IMR-90 (cell line): Measurements from ENCODE around the gene FRMPD4. TPM values are rescaled to one million over a fixed set of nuclear protein-coding genes. Genes with fewer than 3 reads are reported as not detected.

Experiments
- ATAC-seq: fragments of 200-7000 bp; cut with Tn5 transposase; 2 replicates; pipeline ENCODE4 v1.9.1; 2020; ENCODE audit warnings: low read depth, mild to moderate bottlenecking, moderate library complexity
- BruUV-seq: library from RNA; stranded (reverse); fragments of 400-500 nt; replicated peaks from 2 replicates; lab custom pipeline; 2021; lab: Mats Ljungman, UMichigan
- CTCF ChIA-PET: fragments of 300-600 bp; formaldehyde crosslinking; extraction: SDS; loops from one replicate; lab custom pipeline; 2021; ENCODE audit warnings: antibody characterized with exemption; lab: Yijun Ruan, JAX
- POLR2A ChIA-PET: fragments of 300-600 bp; sonication (Branson Sonifier 250); formaldehyde crosslinking; loops from one replicate; lab custom pipeline; 2022; ENCODE audit warnings: antibody characterized with exemption; ENCODE audit not compliant: unreplicated experiment; lab: Charles Lee
- DNase-seq: peaks from one replicate; pipeline ENCODE4 v3.0.0; 2013
- H2AFZ ChIP-seq: replicated peaks from 2 replicates; pipeline ENCODE3; 2013; ENCODE audit warnings: low read length, mild to moderate bottlenecking; ENCODE audit not compliant: poor library complexity
- H2AK5ac ChIP-seq: 2 replicates; pipeline ENCODE4 v1.6.1; 2013; ENCODE audit warnings: low read depth, low read length, inconsistent platforms
- H2AK9ac ChIP-seq: replicated peaks from 2 replicates; pipeline ENCODE3; 2013; ENCODE audit warnings: mild to moderate bottlenecking, low read depth, low read length, moderate library complexity; ENCODE audit not compliant: poor library complexity
- H2BK120ac ChIP-seq: 2 replicates; pipeline ENCODE4 v1.6.1; 2013; ENCODE audit warnings: low read depth, low read length, inconsistent platforms
- H2BK15ac ChIP-seq: 3 replicates; pipeline ENCODE4 v1.6.1; 2013; ENCODE audit warnings: low read depth, low read length, inconsistent platforms
- H2BK20ac ChIP-seq: 2 replicates; pipeline ENCODE4 v1.6.1; 2013; ENCODE audit warnings: low read depth, mild to moderate bottlenecking, inconsistent platforms, low read length, moderate library complexity
- H2BK5ac ChIP-seq: 2 replicates; pipeline ENCODE4 v1.6.1; 2013; ENCODE audit warnings: mild to moderate bottlenecking, low read depth, low read length, inconsistent platforms; ENCODE audit not compliant: poor library complexity, severe bottlenecking
- H3K14ac ChIP-seq: replicated peaks from 2 replicates; pipeline ENCODE4 v1.6.1; 2013; ENCODE audit warnings: low read depth, low read length, inconsistent platforms
- H3K18ac ChIP-seq: 2 replicates; pipeline ENCODE4 v1.6.1; 2013; ENCODE audit warnings: low read depth, low read length, control low read depth
- H3K23ac ChIP-seq: 2 replicates; pipeline ENCODE4 v1.6.1; 2013; ENCODE audit warnings: low read depth, low read length, inconsistent platforms
- H3K27ac ChIP-seq: 2 replicates; pipeline ENCODE4 v1.5.1; 2013; ENCODE audit warnings: mild to moderate bottlenecking, control low read depth, low read length; ENCODE audit not compliant: insufficient read depth
- H3K27me3 ChIP-seq: 2 replicates; pipeline ENCODE4 v1.6.1; 2013; ENCODE audit warnings: low read length; ENCODE audit not compliant: control insufficient read depth, insufficient read depth
- H3K36me3 ChIP-seq: 2 replicates; pipeline ENCODE4 v1.6.1; 2013; ENCODE audit warnings: low read length, mixed read lengths; ENCODE audit not compliant: control insufficient read depth, insufficient read depth
- H3K4ac ChIP-seq: 2 replicates; pipeline ENCODE4 v1.6.1; 2013; ENCODE audit warnings: low read depth, low read length, inconsistent platforms
- H3K4me1 ChIP-seq: 2 replicates; pipeline ENCODE4 v1.6.1; 2013; ENCODE audit warnings: low read length, mixed read lengths; ENCODE audit not compliant: control insufficient read depth, insufficient read depth
- H3K4me2 ChIP-seq: 2 replicates; pipeline ENCODE4 v1.6.1; 2013; ENCODE audit warnings: low read depth, mild to moderate bottlenecking, control low read depth, low read length, moderate library complexity
- H3K4me3 ChIP-seq: 2 replicates; pipeline ENCODE4 v1.5.1; 2013; ENCODE audit warnings: low read depth, mild to moderate bottlenecking, control low read depth, low read length, moderate library complexity; ENCODE audit not compliant: insufficient read depth
- H3K56ac ChIP-seq: 2 replicates; pipeline ENCODE4 v1.6.1; 2013; ENCODE audit warnings: low read length, inconsistent platforms; ENCODE audit not compliant: insufficient read depth; ENCODE audit errors: extremely low read depth
- H3K79me1 ChIP-seq, 2 experiments: 2 replicates each; pipeline ENCODE4 v1.6.1; 2013; ENCODE audit warnings: low read length in 2 of 2, inconsistent platforms in 1 of 2, low read depth in 1 of 2
- H3K9ac ChIP-seq: 2 replicates; pipeline ENCODE4 v1.6.1; 2013; ENCODE audit warnings: low read depth, low read length, control low read depth
- H3K9me1 ChIP-seq: 2 replicates; pipeline ENCODE4 v1.6.1; 2013; ENCODE audit warnings: low read length, inconsistent platforms; ENCODE audit not compliant: insufficient read depth
- H3K9me3 ChIP-seq: 2 replicates; pipeline ENCODE4 v1.6.1; 2013; ENCODE audit warnings: low read length; ENCODE audit not compliant: control insufficient read depth, insufficient read depth
- H4K20me1 ChIP-seq: 2 replicates; pipeline ENCODE4 v1.6.1; 2013; ENCODE audit warnings: low read length, inconsistent platforms; ENCODE audit not compliant: insufficient read depth
- H4K5ac ChIP-seq: 2 replicates; pipeline ENCODE4 v1.6.1; 2013; ENCODE audit warnings: mild to moderate bottlenecking, low read depth, low read length, control low read depth
- H4K8ac ChIP-seq, 2 experiments: 2 replicates each; pipeline ENCODE4 v1.6.1; 2013; ENCODE audit warnings: low read depth in 2 of 2, low read length in 2 of 2, control low read depth in 1 of 2, inconsistent platforms in 1 of 2
- H4K91ac ChIP-seq: 2 replicates; pipeline ENCODE4 v1.6.1; 2013; ENCODE audit warnings: low read depth, low read length, inconsistent platforms; ENCODE audit not compliant: insufficient read depth
- BHLHE40 ChIP-seq: fragments of 150-350 bp; IDR thresholded peaks from 2 replicates; pipeline ENCODE4 v1.6.1; 2016; ENCODE audit warnings: mild to moderate bottlenecking, low read depth, low read length
- CEBPB ChIP-seq: IDR thresholded peaks from 2 replicates; pipeline ENCODE4 v1.6.1; 2012; ENCODE audit warnings: low read depth, low read length, improper control_type of control experiment
- MAFK ChIP-seq: IDR thresholded peaks from 2 replicates; pipeline ENCODE4 v1.6.1; 2012; ENCODE audit warnings: low read depth, low read length, improper control_type of control experiment
- MAZ ChIP-seq: IDR thresholded peaks from 2 replicates; pipeline ENCODE4 v1.6.1; 2012; ENCODE audit warnings: low read depth, mild to moderate bottlenecking, low read length, improper control_type of control experiment, moderate library complexity, borderline replicate concordance
- MXI1 ChIP-seq: IDR thresholded peaks from 2 replicates; pipeline ENCODE4 v1.6.1; 2012; ENCODE audit warnings: low read depth, mild to moderate bottlenecking, low read length, moderate library complexity, borderline replicate concordance
- NFE2L2 ChIP-seq: fragments of 150-350 bp; IDR thresholded peaks from 2 replicates; pipeline ENCODE4 v1.6.1; 2016; ENCODE audit warnings: low read depth, mild to moderate bottlenecking, low read length
- POLR2A ChIP-seq: IDR thresholded peaks from 2 replicates; pipeline ENCODE4 v1.6.1; 2012; ENCODE audit warnings: mild to moderate bottlenecking, low read depth, low read length
- RAD21 ChIP-seq: IDR thresholded peaks from 2 replicates; pipeline ENCODE4 v1.6.1; 2012; ENCODE audit warnings: low read length, improper control_type of control experiment
- RFX5 ChIP-seq: IDR thresholded peaks from 2 replicates; pipeline ENCODE4 v1.8.0; 2012; ENCODE audit warnings: low read depth, mild to moderate bottlenecking, low read length, moderate library complexity
- SMC3 ChIP-seq: fragments of 150-350 bp; IDR thresholded peaks from 2 replicates; pipeline ENCODE4 v1.6.1; 2016; ENCODE audit warnings: low read depth, mild to moderate bottlenecking, antibody characterized with exemption, low read length, moderate library complexity
- WGBS, 2 experiments: methylation state at CpG; one replicate each; pipeline versions ENCODE4 v1.1.5 to v1.1.7; 2013; ENCODE audit warnings: missing lambda C conversion rate in 2 of 2; ENCODE audit not compliant: insufficient read length in 1 of 2; ENCODE audit errors: extremely low coverage in 2 of 2; 5-methylcytosine and 5-hydroxymethylcytosine counted together
- dilution Hi-C: fragments of 300-500 bp; cut with HindIII; formaldehyde crosslinking; loops from one replicate; pipeline ENCODE4 v1.14.3; 2018; ENCODE audit warnings: low sequenced_read_pairs; ENCODE audit not compliant: unreplicated experiment
- in situ Hi-C: fragments of 300-500 bp; cut with MboI; formaldehyde crosslinking; loops from 3 replicates; pipeline ENCODE4 v1.14.3; 2019; ENCODE audit warnings: low sequenced_read_pairs, inconsistent platforms, mixed read lengths
- intact Hi-C: fragments of 100-400 bp; cut with micrococcal nuclease; formaldehyde crosslinking; loops from 2 replicates; pipeline ENCODE4 v1.10.0; 2022
- polyA plus RNA-seq, 3 experiments: library from polyadenylated mRNA; depleted of rRNA; stranded (reverse); fragments of >200 nt; gene quantifications; 2 replicates each; pipeline ENCODE4 v1.2.3, GENCODE V29; 2012; ENCODE audit warnings: low replicate concordance in 1 of 3
- total RNA-seq: library from RNA; depleted of rRNA; stranded (reverse); fragments of >200 nt; gene quantifications from 2 replicates; pipeline ENCODE4 v1.2.3, GENCODE V29; 2012
- TF ChIP-seq, protein P1 (sequence below): fragments of 150-350 bp; IDR thresholded peaks from 2 replicates; pipeline ENCODE4 v1.6.1; 2016; ENCODE audit warnings: low read depth, mild to moderate bottlenecking, low read length, moderate library complexity, borderline replicate concordance
- TF ChIP-seq, protein P2 (sequence below): fragments of 150-350 bp; IDR thresholded peaks from 2 replicates; pipeline ENCODE4 v1.6.1; 2017; ENCODE audit warnings: mild to moderate bottlenecking, antibody characterized with exemption, low read length, low read depth
- TF ChIP-seq, protein P3 (sequence below): conservative IDR thresholded peaks from 2 replicates; pipeline ENCODE4 v1.5.1; 2012; ENCODE audit warnings: mild to moderate bottlenecking, low read depth, low read length, improper control_type of control experiment

The FRMPD4 gene
- total and polyA plus RNA-seq, 2 of the 4 experiments (the other 2 are of a cell fraction) = 0.53 to 1.1 TPM

DNA sequence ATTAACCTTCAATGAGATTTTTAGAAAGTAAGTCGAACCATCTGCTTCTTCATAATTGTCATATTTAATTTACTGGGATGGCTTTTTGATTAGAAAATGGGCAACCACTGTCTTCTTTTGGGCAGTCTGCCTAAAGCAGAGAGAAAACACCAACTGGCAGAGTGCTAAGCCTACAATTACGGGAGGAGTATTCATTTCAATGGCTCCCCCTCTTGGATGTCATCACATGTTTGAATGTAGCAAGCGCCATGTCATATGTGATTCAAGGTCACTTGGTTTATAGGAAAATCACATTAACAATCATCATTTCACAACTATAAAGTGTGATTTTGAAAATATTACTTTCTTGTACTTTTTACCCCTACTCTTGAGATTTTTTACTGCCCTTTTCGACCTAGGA lies 261.9 kb downstream of the FRMPD4 start:
- Histone ChIP-seq H3K79me1 (no peaks in the 10 kb centered on the region), H2BK20ac (no peak overlapping the region), H2AK5ac (no peak overlapping the region), H3K18ac (no peak overlapping the region), H3K27ac (no peak overlapping the region), H2AFZ (no peak overlapping the region), H3K9ac (no peak overlapping the region), H3K9me1 (no peaks in the 10 kb centered on the region), H4K5ac (no peak overlapping the region), H3K27me3 (no peaks in the 10 kb centered on the region), H3K23ac (no peak overlapping the region), H2AK9ac (no peak overlapping the region), H3K4ac (no peak overlapping the region), H4K91ac (no peak overlapping the region), H3K4me1 (peaks cover 6% of the 10 kb centered on the region), H2BK5ac (no peak overlapping the region), H2BK15ac (no peak overlapping the region), H4K20me1 (no peaks in the 10 kb centered on the region), H3K56ac (no peak overlapping the region), H3K14ac (no peak overlapping the region), H2BK120ac (no peak overlapping the region), H3K9me3 (no peaks in the 10 kb centered on the region), H4K8ac (no peak overlapping the region), H3K4me2 (no peak overlapping the region), H3K4me3 (no peak overlapping the region), H3K36me3 (no peaks in the 10 kb centered on the region)
- dilution Hi-C loops = no loop called here
- no TSS peak for BruUV-seq
- intact Hi-C loops = no loop called here
- no CpG with 5 or more reads among the region's 4 CpGs for WGBS, 2 experiments
- ATAC-seq (no peak), DNase-seq (no peak)
- ChIA-PET CTCF (no interaction called here), POLR2A (no interaction called here)
- no peak for TF ChIP-seq SMC3
- TF ChIP-seq MXI1 = no peak
- TF ChIP-seq MAZ = no peak
- no peak for TF ChIP-seq MAFK
- no peak for TF ChIP-seq RAD21
- TF ChIP-seq CEBPB = no peak
- TF ChIP-seq NFE2L2 = no peak
- TF ChIP-seq RFX5 = no peak
- no peak for TF ChIP-seq BHLHE40
- TF ChIP-seq, protein P1, sequence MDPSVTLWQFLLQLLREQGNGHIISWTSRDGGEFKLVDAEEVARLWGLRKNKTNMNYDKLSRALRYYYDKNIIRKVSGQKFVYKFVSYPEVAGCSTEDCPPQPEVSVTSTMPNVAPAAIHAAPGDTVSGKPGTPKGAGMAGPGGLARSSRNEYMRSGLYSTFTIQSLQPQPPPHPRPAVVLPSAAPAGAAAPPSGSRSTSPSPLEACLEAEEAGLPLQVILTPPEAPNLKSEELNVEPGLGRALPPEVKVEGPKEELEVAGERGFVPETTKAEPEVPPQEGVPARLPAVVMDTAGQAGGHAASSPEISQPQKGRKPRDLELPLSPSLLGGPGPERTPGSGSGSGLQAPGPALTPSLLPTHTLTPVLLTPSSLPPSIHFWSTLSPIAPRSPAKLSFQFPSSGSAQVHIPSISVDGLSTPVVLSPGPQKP = no peak
- TF ChIP-seq, protein P2, sequence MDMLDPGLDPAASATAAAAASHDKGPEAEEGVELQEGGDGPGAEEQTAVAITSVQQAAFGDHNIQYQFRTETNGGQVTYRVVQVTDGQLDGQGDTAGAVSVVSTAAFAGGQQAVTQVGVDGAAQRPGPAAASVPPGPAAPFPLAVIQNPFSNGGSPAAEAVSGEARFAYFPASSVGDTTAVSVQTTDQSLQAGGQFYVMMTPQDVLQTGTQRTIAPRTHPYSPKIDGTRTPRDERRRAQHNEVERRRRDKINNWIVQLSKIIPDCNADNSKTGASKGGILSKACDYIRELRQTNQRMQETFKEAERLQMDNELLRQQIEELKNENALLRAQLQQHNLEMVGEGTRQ = no peak
- TF ChIP-seq, protein P3, sequence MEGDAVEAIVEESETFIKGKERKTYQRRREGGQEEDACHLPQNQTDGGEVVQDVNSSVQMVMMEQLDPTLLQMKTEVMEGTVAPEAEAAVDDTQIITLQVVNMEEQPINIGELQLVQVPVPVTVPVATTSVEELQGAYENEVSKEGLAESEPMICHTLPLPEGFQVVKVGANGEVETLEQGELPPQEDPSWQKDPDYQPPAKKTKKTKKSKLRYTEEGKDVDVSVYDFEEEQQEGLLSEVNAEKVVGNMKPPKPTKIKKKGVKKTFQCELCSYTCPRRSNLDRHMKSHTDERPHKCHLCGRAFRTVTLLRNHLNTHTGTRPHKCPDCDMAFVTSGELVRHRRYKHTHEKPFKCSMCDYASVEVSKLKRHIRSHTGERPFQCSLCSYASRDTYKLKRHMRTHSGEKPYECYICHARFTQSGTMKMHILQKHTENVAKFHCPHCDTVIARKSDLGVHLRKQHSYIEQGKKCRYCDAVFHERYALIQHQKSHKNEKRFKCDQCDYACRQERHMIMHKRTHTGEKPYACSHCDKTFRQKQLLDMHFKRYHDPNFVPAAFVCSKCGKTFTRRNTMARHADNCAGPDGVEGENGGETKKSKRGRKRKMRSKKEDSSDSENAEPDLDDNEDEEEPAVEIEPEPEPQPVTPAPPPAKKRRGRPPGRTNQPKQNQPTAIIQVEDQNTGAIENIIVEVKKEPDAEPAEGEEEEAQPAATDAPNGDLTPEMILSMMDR = no peak
- no peak for TF ChIP-seq POLR2A
- in situ Hi-C loops = no loop called here
